DMS79 (cell line): ENCODE results near the gene ULK4.
"Not testable (repeated sequence)": the region's sequence is repeated elsewhere in the genome, so short reads cannot be mapped to it uniquely, and the experiment has no call there.

ENCODE experiments used
- DNase-seq: peaks from one replicate; lab custom pipeline; 2025; lab: John Stamatoyannopoulos, UW

ULK4 gene

DNA sequence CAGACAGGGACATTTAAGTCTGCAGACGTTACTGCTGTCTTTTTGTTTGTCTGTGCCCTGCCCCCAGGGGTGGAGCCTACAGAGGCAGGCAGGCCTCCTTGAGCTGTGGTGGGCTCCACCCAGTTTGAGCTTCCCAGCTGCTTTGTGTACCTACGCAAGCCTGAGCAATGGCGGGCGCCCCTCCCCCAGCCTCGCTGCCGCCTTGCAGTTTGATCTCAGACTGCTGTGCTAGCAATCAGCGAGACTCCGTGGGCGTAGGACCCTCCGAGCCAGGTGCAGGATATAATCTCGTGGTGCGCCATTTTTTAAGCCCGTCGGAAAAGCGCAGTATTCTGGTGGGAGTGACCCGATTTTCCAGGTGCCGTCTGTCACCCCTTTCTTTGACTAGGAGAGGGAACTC, 314.2 kb downstream of the ULK4 start:
- not testable (repeated sequence) for DNase-seq

DNA sequence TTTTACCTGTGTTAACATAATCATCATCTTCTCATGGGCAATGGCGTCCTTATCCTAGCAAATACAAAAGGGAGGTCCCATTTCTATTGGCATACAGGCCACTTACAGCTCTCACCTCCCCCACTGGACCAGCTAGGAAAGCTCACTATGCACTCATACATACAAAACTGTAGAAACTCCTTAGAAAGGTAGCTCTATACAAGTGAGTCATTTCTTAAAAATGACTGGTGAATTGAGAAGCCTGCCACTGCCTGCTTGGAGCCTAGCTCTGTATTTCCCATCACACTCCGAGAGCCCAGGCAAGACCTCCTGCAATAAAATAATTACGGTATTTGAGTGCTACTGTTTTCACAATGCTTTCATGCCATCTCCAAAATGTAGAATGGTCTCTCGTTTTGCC, 321.8 kb downstream of the ULK4 start:
- no peak for DNase-seq

DNA sequence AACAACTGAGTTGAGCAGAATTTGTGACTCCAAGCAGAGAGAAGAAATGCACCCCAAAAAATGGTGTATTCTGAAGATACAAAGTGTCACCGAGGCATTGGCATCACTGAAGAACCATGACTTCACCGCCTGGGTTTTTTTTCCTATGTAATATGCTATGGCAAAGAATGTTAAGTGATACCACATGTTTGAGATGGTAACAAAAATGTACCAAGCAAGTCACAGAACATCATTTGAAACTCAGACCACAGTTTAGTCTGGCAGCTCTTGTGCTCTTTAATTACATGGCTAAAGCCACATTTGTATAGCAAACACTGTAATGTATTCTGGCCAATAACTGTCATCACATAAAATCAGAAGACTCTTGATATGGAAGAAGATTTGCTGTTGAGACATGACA, 323.5 kb downstream of the ULK4 start:
- no peak for DNase-seq

DNA sequence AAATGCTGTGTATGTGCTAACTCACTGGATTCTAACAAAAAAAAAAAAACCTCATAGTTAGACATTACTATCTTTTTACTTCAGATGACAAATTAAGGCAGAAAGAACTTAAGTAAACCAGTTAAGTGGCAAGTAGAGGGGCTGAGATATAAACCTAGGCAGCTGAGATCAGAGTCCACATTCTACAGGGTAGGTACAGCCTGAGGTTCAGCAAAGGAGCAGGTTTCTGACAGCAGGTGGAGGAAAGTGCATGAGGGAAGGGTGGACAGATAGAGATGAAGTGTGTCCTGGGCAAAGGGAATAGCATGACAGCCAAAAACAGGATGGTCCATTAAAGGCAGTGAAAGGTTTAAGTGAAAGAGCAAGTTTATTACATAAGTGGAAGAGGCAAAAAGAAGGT, 329.2 kb downstream of the ULK4 start:
- DNase-seq: no peak

DNA sequence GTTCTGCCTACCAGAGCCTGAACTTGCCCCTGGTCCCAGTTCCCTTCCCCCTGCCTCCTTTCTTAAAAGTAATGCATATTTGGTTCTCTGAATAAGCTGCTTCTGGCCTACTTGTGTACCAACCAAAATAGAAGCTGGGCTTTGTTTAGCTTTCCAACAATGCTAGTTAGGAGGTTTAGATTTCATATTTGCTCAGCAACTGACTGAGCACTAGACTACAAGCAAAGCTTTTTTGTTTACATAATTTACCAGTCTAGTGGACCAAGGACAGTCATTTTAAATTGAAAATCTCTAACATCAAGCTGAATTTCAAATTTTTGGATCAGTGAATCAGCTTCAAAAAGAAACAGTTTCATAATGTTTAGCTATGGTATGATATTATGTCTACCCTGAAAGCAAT, 331.2 kb downstream of the ULK4 start:
- no peak for DNase-seq

DNA sequence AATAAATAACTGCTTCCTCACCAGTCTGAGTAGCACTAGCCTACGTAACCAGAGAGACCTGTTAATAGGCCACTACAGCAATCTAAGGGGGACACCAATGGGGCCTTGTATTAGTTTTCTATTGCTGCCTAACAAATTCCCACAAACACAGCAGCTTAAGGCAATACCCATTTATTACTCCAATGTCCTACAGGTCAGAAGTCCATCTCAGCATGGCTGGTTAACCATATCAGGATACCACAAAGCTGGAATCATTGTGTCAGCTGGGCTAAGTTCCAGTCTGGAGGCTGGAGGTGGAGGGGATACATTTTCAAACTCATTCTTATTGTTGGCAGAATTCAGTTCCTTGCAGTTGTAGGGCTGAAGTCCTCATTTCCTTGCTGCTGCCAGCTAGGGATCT, 331.9 kb downstream of the ULK4 start:
- no peak for DNase-seq

DNA sequence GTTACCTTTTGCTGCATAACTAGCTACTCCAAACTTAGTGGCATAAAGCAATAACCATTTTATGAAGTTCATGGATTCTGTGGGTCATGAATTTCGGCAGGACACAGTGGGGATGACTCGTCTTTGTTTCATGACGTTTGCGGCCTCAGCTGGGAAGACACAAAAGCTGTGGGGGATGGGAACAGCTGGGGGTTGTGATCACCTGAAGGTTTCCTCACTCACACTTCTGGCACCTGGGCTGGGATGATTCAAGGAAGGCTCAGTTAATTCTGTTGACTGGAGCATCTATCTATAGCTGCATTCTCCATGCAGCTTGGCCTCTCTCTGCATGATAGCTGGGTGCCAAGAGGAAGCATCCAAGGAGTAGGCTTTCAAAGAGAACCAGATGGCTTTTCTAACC, 332.8 kb downstream of the ULK4 start:
- DNase-seq: no peak

DNA sequence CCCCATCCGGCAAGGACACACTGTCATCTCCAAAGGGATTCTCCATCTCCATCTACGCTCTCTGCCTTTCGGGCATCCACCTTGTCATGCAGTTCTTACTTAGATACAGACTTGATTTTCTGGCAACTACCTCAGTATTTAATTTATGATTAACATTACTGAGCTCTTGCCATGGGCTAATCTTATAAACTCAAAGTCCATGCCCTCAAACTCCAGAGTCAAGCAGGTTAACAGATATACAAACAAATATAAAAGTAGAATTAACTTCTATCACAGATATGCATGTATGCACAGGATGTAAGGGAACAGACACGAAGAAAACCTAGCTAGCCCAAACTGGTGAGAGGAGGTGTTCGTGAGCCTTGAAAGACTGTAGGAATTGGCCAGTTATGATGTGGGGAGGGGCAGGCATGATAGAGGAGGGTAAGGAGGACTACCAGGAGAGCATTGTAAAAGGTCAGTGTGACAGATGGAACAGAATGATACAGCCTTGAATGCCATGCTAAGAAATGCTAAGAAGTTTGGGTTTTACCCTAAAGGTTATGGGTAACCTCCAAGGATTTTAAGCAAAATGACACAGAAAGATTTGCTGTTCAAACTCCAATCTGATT, 334.3 kb downstream of the ULK4 start:
- no peak for DNase-seq

DNA sequence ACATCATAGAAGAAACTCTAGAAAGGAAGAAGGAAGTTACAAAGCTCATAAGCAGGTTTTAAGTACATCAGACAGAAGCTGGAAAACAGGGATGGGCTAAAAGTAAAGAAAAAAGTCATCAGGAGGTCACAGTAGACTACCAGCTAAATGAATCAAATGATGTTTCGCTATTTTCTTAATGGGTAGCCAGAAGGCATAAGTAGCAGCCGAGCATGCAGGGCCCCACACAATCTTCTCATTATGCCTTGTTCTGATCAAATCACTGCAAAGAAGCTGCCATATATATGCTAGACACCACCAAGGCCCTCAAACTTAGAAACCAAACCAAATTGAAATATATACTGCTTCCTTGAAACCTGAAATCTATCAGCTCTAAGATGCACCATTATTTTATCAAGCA, 349.1 kb downstream of the ULK4 start:
- DNase-seq: no peak

DNA sequence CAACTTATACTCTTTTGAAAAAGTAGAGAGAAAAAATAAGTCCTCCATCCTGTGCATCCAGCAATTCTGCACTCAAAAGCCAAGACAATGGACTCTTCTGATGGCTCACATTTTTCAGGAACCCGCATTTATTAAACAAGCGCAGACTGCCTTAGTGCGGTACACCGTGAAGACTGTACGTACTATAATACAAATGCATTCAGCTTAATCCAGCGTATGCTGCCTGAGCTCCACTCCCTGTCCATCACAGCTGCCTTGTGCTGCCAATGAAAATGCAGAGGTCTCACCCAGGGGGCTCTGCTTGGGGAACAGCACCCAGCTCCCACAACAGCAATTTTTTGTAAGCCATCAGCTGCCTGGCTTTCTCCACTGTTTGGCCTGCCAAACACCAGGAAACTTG, 350.9 kb downstream of the ULK4 start:
- no peak for DNase-seq

DNA sequence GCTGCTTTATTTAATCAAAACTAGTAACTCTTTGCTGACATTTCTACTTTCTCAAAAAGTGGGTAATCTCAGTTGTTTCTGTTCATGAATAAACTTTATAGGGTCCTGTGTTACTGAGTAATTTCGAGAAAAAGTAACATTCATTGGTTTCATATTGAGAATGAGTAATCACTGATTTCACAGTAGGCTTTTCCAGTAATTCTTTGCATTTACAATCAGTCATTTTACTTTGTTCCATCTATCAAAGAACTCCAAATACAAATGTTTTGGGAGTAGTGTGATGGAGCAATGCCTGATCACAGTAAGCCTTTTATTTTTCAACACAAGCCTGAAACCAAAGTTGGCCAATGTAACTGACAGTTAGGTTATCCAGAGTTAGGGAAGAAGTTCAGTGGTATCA, 353.6 kb downstream of the ULK4 start:
- no peak for DNase-seq

DNA sequence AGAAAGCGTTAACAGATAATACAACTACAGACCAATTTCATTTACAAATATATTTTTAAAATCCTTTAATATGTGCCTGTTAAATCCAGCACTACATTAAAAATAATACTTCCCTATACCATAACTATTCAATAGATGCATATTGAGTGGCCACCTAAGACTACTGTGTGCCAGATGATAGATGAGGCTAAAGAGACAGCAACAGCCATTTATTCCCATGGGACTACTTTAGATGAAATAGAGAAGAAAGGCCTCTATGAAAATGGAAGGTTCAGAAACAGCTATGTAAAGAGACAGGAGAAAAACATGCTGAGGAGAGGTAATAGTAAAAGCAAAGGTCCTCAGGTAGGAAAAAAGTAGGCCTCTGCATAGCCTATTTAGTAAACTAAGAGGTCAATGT, 358.1 kb downstream of the ULK4 start:
- DNase-seq: no peak

DNA sequence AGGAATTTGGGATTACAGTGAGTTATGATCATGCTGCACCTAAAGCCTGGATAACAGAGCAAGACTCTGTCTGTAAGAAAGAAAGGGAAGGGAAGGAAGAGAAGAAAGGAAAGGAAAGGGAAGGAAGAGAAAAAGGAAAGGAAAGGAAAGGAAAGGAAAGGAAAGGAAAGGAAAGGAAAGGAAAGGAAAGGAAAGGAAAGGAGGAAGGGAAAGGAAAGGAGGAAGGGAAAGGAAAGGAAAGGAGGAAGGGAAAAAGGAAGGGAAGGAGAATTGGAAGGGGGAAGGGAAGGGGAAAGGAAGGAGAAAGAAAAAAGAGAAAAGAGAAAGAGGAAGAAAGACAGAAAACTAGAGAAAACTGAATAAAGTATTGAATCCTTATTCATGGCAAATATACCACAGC, 359.8 kb downstream of the ULK4 start:
- no peak for DNase-seq

DNA sequence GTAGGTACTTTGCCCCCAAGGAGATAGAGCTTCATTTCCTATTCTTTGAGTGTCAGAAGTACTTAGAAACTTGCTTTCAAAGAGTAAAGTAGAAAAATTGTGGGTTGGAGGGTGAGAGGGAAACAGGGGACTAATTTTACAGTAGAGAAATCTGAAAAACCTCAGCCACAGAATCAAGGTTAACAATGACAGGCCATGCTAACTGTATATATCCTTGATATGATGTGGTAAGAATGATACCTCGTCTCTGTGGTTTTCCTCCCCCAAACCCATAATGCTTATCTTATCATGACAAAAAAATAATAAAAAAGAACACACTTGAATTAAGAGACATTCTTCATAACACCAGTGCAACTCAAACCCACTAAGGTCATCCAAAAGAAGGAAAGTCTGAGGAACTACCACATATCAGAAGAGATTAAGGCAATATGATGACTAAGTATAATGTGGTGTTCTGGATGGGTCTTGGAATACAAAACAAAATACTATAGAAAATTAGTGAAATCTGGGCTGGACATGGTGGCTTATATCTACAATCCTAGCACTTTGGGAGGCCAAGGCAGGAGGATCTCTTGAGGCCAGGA, 360.4 kb downstream of the ULK4 start:
- no peak for DNase-seq

DNA sequence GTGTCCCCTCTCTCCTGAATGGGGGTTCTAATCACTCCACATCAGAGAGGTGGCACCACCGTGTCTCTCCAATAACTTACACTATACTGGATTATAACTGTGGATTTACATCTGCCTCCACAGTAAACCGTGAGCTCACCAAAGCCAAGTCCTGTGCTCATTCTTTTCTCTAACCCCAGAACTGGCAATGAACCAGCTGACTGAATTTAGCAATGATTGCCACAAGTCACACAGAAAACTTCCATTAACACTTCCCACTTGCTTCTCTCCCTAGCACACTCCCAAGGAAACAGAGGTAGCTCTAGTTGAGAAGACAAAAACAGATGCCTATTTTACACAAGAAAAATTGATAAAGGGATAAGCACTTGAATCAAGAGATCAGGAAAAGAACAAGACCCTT, 361.3 kb downstream of the ULK4 start:
- no peak for DNase-seq

DNA sequence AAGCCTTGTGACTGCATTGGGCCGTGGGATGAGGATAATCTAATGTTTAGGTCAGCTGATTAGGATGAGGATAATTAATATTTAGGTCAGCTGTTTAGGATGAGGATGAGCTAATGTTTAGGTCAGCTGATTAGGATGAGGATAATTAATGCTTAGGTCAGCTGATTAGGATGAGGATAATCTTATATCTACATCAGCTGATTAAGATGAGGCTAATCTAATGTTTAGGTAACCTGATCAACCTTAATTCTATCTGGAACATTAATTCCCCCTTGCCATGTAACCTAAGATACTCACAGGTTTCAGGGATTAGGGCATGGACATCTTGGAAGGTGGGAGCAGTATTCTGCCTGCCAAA, 362.8 kb downstream of the ULK4 start:
- no peak for DNase-seq

DNA sequence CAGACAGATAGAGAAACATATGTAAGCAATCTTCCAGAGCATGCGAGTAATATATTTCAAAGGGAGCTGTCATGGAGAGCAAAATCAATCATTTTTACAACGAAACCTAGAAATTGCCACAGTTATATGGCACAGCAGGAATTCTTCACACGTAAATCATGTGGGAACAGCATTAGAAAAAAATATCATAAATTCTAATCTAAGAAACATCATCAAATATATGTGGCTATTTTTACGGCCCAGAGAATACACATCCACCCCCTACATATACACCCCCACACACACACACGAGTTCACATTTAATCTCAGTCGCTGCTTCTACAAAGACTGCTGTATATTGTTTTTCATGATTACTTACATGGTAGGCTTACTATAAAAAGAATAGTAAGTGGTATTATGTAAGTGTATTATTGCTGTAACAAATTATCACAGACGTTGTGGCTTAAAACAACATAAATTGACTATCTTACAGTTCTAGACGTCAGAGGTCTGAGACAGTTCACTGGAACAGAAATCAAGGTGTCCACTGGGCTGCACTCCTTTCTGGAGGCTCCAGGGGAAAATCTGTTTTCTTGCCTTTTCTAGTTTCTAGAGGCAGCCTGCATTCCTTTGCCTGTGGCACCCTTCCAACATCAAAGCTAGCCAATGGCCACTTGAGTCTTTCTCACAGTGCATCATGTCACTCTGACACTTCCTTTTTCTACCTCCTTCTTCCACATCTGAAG, 363.3 kb downstream of the ULK4 start:
- no peak for DNase-seq

DNA sequence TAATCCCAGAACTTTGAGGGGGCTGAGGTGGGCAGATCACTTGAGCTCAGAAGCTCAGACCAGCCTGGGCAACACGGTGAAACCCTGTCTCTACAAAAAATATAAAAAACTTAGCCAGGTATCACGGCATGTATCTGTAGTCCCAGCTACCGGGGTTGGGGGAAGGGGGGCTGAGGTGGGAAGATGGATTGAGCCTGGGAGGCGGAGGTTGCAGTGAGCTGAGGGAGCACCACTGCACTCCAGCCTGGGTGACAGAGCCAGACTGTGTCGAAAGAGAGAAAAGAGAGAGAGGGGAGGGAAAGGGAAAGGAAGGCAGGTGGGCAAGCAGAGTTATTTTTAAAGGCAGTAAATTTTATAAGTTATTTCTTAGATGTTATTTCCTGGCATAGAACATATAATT, 368.1 kb downstream of the ULK4 start:
- no peak for DNase-seq

DNA sequence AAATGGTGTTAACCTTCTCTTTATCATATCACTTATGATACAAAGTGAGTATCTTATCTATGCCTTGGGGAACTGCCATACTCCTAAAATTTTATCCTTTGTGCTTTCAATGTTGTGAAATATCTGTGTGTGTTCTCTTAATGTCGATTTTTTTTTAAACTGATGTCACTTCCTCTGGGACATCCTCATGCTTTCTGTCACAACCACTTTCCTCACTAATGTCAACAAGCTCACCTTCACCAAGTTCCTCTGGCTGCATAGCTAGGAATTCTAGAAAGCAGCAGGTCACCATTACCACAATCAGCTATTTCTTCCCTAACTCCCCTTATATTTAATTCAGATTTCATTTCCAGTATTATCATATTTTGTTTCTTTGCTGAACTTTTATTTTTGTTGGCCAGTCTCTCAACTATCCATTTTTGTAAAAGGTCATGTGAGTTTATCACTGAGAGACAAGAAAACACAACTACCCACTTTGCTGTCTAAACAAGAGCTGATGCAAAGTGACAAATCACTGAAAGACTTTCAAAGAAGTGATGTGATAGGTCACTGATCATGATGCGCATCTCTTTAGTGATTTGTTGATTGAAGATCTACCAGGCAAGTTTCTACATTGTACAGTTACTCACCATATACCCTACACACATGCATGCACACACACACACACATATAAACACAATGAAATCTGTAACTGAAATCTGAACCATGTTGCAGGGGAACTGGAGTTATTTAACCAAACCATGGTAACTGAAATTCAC, 369.0 kb downstream of the ULK4 start:
- no peak for DNase-seq

DNA sequence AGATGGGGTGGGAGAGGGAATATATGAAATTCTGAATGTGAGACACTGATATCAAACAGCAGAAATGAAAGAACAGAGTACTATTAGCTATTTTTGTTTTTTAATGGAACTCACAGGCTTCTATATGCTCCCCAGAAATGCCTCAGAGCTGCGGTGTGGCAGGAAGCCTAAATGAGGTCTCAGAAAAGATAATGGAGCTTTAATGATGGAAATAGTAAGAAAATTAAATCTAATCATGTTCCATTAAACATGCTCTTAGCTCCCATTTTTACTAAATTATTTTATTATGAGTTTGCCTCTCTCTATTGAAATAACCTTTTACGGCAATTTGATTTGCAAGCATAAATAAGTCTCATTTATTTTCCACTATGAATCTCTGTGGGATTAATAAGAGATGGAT, 378.9 kb downstream of the ULK4 start:
- no peak for DNase-seq

DNA sequence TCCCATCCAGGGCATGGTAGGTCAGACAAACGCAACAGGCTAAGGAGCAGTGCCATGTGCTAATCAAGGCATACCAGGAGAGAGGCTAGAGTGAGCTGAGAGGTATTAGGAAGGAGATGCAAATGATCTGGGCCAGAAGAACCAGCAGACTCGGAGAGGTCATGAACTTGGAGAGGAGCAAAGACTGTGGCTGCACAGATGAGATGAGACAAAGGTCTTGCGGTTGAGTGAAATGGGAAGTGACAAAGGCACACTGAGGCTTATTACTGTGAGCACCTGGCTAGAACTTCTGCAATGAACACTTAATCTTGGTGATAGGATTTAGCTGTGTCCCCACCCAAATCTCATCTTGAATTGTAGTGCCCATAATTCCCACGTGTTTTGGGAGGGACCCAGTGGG, 380.2 kb downstream of the ULK4 start:
- DNase-seq: no peak

DNA sequence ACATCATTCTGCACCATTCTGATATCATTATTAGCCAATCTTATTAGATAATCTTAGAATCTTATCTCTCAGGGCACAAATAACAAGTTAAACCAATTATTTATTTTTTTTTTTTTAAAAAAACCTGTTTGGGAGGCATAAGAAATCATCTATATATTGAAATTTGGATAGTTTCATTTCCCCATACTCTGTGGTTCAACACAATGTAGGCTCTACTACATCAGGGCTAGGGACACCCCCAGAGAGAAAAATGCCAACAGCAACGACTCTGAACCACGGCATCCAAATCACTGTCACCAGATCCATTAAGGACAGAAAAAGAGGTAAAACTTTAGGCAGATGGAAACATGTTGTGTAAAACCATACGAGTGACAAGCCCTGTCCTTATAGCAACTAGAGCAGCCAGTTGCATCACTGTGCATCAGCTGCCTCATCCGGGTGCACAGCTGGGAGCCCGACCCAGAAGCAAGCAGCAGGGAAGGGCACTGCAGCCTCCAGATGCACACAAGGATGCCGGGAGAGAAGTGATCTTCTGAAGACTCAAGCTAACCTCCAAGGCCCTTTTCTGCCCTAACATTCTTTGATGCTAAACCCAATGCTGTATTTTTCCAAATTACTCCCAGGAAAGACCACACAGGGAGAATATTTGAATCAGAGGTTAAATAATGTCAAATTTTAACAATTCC, 381.5 kb downstream of the ULK4 start:
- no peak for DNase-seq

DNA sequence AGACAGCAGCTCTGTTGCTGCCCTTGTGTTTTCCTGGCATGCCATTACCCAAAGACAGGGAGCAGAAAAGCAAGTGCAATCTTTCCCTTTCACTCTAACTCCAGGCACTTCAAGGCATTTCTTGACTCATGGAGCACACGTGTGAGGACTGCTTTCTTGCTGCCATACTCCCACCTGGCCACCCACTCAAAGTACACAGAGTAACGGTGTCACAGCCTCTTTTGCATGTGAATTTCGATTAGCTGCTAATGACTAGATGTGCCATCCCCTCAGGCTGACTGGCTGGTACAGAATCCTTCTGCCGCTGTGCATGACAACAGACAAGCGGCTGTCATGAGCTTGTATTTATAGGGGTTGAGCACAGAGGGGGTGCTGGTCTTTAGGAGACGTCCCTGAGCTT, 382.0 kb downstream of the ULK4 start:
- no peak for DNase-seq
